ENCODE results near the gene C14orf180.

Gene C14orf180

GRCh38 chr14:104560586-104560945 is 19.0 kb upstream of the C14orf180 start:
- Histone ChIP-seq H3K4me1 (peaks cover 34% of the 10 kb centered on the region), H3K27me3 (no peaks in the 10 kb centered on the region)

GRCh38 chr14:104561124-104561557 is 18.4 kb upstream of the C14orf180 start:
- no peaks in the 10 kb centered on the region for H3K9me3 ChIP-seq
- peak; percentile 31 for DNase-seq
- H3K4me3 ChIP-seq (ENCODE audit: low read depth, low read length), result no peak overlapping the region
- peaks cover 36% of the 10 kb centered on the region for H3K4me1 ChIP-seq
- H3K27me3 ChIP-seq, result no peaks in the 10 kb centered on the region
- TF ChIP-seq CTCF (IDR thresholded peaks at IDR 0.05; ENCODE audit: low read depth, low read length), result no peak
- H3K36me3 ChIP-seq, result no peaks in the 10 kb centered on the region

More at GRCh38 chr14:104560586-104560945, 19.0 kb upstream of the C14orf180 start:
- no peaks in the 10 kb centered on the region for H3K36me3 ChIP-seq
- no peaks in the 10 kb centered on the region for H3K9me3 ChIP-seq
- peak; percentile 2 for DNase-seq
- no peak for TF ChIP-seq CTCF (IDR thresholded peaks at IDR 0.05; ENCODE audit: low read depth, low read length)
- H3K4me3 ChIP-seq (ENCODE audit: low read depth, low read length), result no peak overlapping the region

- Histone ChIP-seq H3K4me1 (peaks cover 38% of the 10 kb centered on the region), H3K4me3 (ENCODE audit: low read depth, low read length) (no peak overlapping the region), H3K9me3 (no peaks in the 10 kb centered on the region), H3K27me3 (no peaks in the 10 kb centered on the region), H3K36me3 (no peaks in the 10 kb centered on the region)
- no peak for TF ChIP-seq CTCF (IDR thresholded peaks at IDR 0.05; ENCODE audit: low read depth, low read length)
- peak; percentile 8 for DNase-seq
Observed at GRCh38 chr14:104561632-104562495, 17.7 kb upstream of the C14orf180 start.

- no peak for DNase-seq
- no peaks in the 10 kb centered on the region for H3K9me3 ChIP-seq
- no peak for TF ChIP-seq CTCF (IDR thresholded peaks at IDR 0.05; ENCODE audit: low read depth, low read length)
- no peaks in the 10 kb centered on the region for H3K27me3 ChIP-seq
- peaks cover 45% of the 10 kb centered on the region for H3K4me1 ChIP-seq
- H3K36me3 ChIP-seq, result no peaks in the 10 kb centered on the region
- H3K4me3 ChIP-seq (ENCODE audit: low read depth, low read length), result no peak overlapping the region
Observed at GRCh38 chr14:104562606-104563005, 17.0 kb upstream of the C14orf180 start.

GRCh38 chr14:104563191-104563741 is 16.3 kb upstream of the C14orf180 start:
- H3K4me1 ChIP-seq, result peaks cover 49% of the 10 kb centered on the region
- H3K4me3 ChIP-seq (ENCODE audit: low read depth, low read length), result no peak overlapping the region
- no peaks in the 10 kb centered on the region for H3K27me3 ChIP-seq
- no peaks in the 10 kb centered on the region for H3K9me3 ChIP-seq
- no peak for TF ChIP-seq CTCF (IDR thresholded peaks at IDR 0.05; ENCODE audit: low read depth, low read length)
- no peaks in the 10 kb centered on the region for H3K36me3 ChIP-seq
- DNase-seq, result peak; percentile 58

Data from BE2C (cell line).